ENCODE measurements around the gene TMTC1.

TMTC1 gene

GRCh38 chr12:29702972-29703371 is 80.8 kb downstream of the TMTC1 start:
- ATAC-seq: no peak
- TF ChIP-seq TSHZ2 (CRISPR knock-in tag; IDR thresholded peaks at IDR 0.05) (no peak), PATZ1 (CRISPR knock-in tag; IDR thresholded peaks at IDR 0.05; ENCODE audit: borderline replicate concordance) (no peak), ZNF565 (CRISPR knock-in tag; conservative IDR thresholded peaks at IDR 0.05; ENCODE audit: low read depth) (no peak), TOX (CRISPR knock-in tag; IDR thresholded peaks at IDR 0.05; ENCODE audit: borderline replicate concordance) (no peak), SNAI2 (CRISPR knock-in tag; IDR thresholded peaks at IDR 0.05) (no peak), RARB (CRISPR knock-in tag; IDR thresholded peaks at IDR 0.05) (no peak), ZNF8 (CRISPR knock-in tag; IDR thresholded peaks at IDR 0.05) (no peak), GLIS3 (CRISPR knock-in tag; IDR thresholded peaks at IDR 0.05) (no peak)
- TF ChIP-seq, protein P1, sequence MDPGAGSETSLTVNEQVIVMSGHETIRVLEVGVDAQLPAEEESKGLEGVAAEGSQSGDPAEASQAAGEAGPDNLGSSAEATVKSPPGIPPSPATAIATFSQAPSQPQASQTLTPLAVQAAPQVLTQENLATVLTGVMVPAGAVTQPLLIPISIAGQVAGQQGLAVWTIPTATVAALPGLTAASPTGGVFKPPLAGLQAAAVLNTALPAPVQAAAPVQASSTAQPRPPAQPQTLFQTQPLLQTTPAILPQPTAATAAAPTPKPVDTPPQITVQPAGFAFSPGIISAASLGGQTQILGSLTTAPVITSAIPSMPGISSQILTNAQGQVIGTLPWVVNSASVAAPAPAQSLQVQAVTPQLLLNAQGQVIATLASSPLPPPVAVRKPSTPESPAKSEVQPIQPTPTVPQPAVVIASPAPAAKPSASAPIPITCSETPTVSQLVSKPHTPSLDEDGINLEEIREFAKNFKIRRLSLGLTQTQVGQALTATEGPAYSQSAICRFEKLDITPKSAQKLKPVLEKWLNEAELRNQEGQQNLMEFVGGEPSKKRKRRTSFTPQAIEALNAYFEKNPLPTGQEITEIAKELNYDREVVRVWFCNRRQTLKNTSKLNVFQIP (CRISPR knock-in tag; IDR thresholded peaks at IDR 0.05; ENCODE audit: borderline replicate concordance, low read depth): no peak
- TF ChIP-seq, protein P2, sequence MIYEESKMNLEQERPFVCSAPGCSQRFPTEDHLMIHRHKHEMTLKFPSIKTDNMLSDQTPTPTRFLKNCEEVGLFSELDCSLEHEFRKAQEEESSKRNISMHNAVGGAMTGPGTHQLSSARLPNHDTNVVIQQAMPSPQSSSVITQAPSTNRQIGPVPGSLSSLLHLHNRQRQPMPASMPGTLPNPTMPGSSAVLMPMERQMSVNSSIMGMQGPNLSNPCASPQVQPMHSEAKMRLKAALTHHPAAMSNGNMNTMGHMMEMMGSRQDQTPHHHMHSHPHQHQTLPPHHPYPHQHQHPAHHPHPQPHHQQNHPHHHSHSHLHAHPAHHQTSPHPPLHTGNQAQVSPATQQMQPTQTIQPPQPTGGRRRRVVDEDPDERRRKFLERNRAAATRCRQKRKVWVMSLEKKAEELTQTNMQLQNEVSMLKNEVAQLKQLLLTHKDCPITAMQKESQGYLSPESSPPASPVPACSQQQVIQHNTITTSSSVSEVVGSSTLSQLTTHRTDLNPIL (CRISPR knock-in tag; IDR thresholded peaks at IDR 0.05; ENCODE audit: low read depth): no peak

DNA sequence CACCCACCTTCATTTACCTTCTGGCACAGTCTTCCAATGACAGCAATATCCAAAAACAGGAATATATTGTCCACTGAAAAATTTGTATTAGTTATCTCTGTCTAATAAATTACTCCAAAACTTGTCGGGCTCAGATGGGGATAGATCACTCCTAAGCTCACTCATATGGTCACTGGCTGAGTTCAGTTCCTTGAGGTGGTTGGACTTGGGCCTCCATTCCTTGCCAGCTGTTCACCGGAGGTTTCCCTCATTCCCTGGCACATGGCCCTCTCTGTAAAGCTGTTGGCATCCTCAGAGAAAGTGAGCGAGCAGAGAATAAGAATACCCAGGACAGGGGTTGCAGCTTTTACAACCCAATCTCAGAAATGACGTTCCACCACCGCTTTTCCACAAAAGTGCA is 81.5 kb downstream of the TMTC1 start:
- TF ChIP-seq ARNTL (CRISPR knock-in tag; IDR thresholded peaks at IDR 0.05; ENCODE audit: borderline replicate concordance, low read depth) (no peak), OSR1 (CRISPR knock-in tag; IDR thresholded peaks at IDR 0.05) (no peak), CSDC2 (CRISPR knock-in tag; IDR thresholded peaks at IDR 0.05) (no peak), TSHZ2 (CRISPR knock-in tag; IDR thresholded peaks at IDR 0.05) (no peak), SNAI2 (CRISPR knock-in tag; IDR thresholded peaks at IDR 0.05) (no peak), CSRNP3 (CRISPR knock-in tag; IDR thresholded peaks at IDR 0.05) (no peak), ZC3H10 (CRISPR knock-in tag; IDR thresholded peaks at IDR 0.05) (no peak), ZNF565 (CRISPR knock-in tag; conservative IDR thresholded peaks at IDR 0.05; ENCODE audit: low read depth) (no peak), ZNF8 (CRISPR knock-in tag; IDR thresholded peaks at IDR 0.05) (no peak)
- TF ChIP-seq, protein P2 (CRISPR knock-in tag; IDR thresholded peaks at IDR 0.05; ENCODE audit: low read depth): no peak
- TF ChIP-seq, protein P1 (CRISPR knock-in tag; IDR thresholded peaks at IDR 0.05; ENCODE audit: borderline replicate concordance, low read depth): no peak

More for the DNA sequence above, 81.5 kb downstream of the TMTC1 start:
- no peak for ATAC-seq
